Measurements from ENCODE around the gene RAN. TPM values are rescaled to one million over a fixed set of nuclear protein-coding genes. Genes with fewer than 3 reads are reported as not detected.

The RAN gene
- total and polyA plus RNA-seq, 9 of the 15 experiments (the other 6 are each of a cell fraction or from before 2014, with no cell fraction given), result 1,687 to 3,820 (median 2,300) TPM

DNA sequence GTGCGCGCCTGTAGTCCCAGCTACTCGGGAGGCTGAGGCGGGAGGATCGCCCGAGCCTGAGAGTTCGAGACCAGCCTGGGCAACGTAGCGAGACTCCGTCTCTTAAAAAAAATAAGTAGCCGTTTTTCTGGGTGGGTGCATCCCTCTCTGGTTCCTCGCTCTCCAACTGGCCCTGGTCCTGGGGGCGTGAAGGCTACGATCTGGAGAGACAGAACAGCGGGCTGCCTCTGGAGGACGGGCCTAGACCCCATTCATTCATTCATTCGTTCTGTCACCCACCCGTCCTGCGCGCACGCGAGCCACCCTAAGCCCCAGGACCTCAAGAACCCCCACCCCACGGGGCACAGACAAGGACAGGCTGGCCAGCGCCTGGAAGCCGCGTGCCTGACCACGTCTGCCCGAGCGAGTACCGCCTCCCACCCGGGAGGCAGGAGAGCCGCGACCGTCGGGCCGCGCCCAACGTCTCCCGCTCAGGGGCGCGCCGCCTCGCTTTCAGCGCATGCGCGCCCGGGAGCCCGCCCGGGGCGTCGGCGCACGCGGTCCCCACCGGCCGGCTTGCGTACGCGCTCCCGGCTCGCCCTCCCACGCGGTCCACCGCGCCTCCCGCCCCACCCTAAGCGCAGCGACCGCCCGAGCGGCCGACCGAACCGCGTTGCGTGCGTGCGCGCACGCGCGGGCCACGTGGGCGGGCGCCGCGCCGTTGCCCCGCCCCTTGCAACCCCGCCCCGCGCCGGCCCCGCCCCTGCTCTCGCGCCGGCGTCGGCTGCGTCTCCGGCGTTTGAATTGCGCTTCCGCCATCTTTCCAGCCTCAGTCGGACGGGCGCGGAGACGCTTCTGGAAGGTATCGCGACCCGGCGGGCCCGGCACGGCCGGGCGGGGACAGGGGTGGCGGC, at the start of gene RAN (continued):
- 0 out of 2 replicates have a peak, but pooled peaks have one; percentile 4 for TF ChIP-seq JUND (IDR thresholded peaks at IDR 0.05; ENCODE audit: borderline replicate concordance, low read depth, low read length)
- no peak for TF ChIP-seq JUND (tag; IDR thresholded peaks at IDR 0.05; ENCODE audit: borderline replicate concordance, low read depth, low read length)
- no peak for TF ChIP-seq ZFP1 (CRISPR knock-in tag; IDR thresholded peaks at IDR 0.05)
- no peak for TF ChIP-seq MEF2D (tag; conservative IDR thresholded peaks at IDR 0.05; ENCODE audit: low read depth)
- no peak for TF ChIP-seq CHCHD3 (CRISPR knock-in tag; IDR thresholded peaks at IDR 0.05)
- TF ChIP-seq SRF (CRISPR knock-in tag; IDR thresholded peaks at IDR 0.05), result no peak; a peak in 1 of 4 replicates
- TF ChIP-seq, protein P1, sequence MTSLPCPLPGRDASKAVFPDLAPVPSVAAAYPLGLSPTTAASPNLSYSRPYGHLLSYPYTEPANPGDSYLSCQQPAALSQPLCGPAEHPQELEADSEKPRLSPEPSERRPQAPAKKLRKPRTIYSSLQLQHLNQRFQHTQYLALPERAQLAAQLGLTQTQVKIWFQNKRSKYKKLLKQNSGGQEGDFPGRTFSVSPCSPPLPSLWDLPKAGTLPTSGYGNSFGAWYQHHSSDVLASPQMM (CRISPR knock-in tag; IDR thresholded peaks at IDR 0.05), result no peak
- 0 out of 2 replicates have a peak, but pooled peaks have one; percentile 30 for TF ChIP-seq DMBX1 (CRISPR knock-in tag; IDR thresholded peaks at IDR 0.05; ENCODE audit: borderline replicate concordance)
- no peak for TF ChIP-seq NELFE (IDR thresholded peaks at IDR 0.05; ENCODE audit: insufficient read depth, insufficient read length)
- TF ChIP-seq NR4A1 (CRISPR knock-in tag; IDR thresholded peaks at IDR 0.05), result 0 out of 2 replicates have a peak, but pooled peaks have one; percentile 76
- no peak; the same call in none of the 2 replicates for TF ChIP-seq NR4A1 (tag; IDR thresholded peaks at IDR 0.05)
- no peak for TF ChIP-seq ZNF76 (CRISPR knock-in tag; IDR thresholded peaks at IDR 0.05; ENCODE audit: borderline replicate concordance)
- TF ChIP-seq, protein P2, sequence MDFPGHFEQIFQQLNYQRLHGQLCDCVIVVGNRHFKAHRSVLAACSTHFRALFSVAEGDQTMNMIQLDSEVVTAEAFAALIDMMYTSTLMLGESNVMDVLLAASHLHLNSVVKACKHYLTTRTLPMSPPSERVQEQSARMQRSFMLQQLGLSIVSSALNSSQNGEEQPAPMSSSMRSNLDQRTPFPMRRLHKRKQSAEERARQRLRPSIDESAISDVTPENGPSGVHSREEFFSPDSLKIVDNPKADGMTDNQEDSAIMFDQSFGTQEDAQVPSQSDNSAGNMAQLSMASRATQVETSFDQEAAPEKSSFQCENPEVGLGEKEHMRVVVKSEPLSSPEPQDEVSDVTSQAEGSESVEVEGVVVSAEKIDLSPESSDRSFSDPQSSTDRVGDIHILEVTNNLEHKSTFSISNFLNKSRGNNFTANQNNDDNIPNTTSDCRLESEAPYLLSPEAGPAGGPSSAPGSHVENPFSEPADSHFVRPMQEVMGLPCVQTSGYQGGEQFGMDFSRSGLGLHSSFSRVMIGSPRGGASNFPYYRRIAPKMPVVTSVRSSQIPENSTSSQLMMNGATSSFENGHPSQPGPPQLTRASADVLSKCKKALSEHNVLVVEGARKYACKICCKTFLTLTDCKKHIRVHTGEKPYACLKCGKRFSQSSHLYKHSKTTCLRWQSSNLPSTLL (IDR thresholded peaks at IDR 0.05), result no peak
- TF ChIP-seq CREB3L1 (IDR thresholded peaks at IDR 0.05; ENCODE audit: borderline replicate concordance, low read depth), result no peak; the same call in 1 of the 2 replicates
- TF ChIP-seq GTF2F1 (IDR thresholded peaks at IDR 0.05; ENCODE audit: low read depth, low read length), result 0 out of 2 replicates have a peak, but pooled peaks have one; percentile 34
- no peak for TF ChIP-seq MXI1 (IDR thresholded peaks at IDR 0.05; ENCODE audit: low read depth, low read length)
- no peak for TF ChIP-seq RBM14 (IDR thresholded peaks at IDR 0.05; ENCODE audit: borderline replicate concordance, insufficient read depth, low read depth, low read length)
- TF ChIP-seq, protein P3, sequence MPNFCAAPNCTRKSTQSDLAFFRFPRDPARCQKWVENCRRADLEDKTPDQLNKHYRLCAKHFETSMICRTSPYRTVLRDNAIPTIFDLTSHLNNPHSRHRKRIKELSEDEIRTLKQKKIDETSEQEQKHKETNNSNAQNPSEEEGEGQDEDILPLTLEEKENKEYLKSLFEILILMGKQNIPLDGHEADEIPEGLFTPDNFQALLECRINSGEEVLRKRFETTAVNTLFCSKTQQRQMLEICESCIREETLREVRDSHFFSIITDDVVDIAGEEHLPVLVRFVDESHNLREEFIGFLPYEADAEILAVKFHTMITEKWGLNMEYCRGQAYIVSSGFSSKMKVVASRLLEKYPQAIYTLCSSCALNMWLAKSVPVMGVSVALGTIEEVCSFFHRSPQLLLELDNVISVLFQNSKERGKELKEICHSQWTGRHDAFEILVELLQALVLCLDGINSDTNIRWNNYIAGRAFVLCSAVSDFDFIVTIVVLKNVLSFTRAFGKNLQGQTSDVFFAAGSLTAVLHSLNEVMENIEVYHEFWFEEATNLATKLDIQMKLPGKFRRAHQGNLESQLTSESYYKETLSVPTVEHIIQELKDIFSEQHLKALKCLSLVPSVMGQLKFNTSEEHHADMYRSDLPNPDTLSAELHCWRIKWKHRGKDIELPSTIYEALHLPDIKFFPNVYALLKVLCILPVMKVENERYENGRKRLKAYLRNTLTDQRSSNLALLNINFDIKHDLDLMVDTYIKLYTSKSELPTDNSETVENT (CRISPR knock-in tag; IDR thresholded peaks at IDR 0.05), result peak; percentile 89; the same call in 1 of the 2 replicates

Data from K562 (cell line).